PFSK-1 (cell line): Measurements from ENCODE around the gene DIP2B.

Source experiments
- FOXP2 ChIP-seq: optimal IDR thresholded peaks from 2 replicates; pipeline ENCODE3; 2011; ENCODE audit warnings: borderline replicate concordance, control low read depth, inconsistent platforms; ENCODE audit not compliant: insufficient read depth; ENCODE audit errors: extremely low read length, extremely low read depth
- POLR2AphosphoS5 ChIP-seq: IDR thresholded peaks from 2 replicates; pipeline ENCODE4 v1.6.1; 2012; ENCODE audit warnings: low read depth, mild to moderate bottlenecking, control low read depth, low read length, moderate library complexity
- SIN3A ChIP-seq: IDR thresholded peaks from 2 replicates; pipeline ENCODE4 v1.6.1; 2012; ENCODE audit warnings: mild to moderate bottlenecking, low read length, moderate library complexity, borderline replicate concordance; ENCODE audit not compliant: insufficient read depth
- TAF1 ChIP-seq: IDR thresholded peaks from 2 replicates; pipeline ENCODE4 v1.6.1; 2012; ENCODE audit warnings: low read length, control low read depth, borderline replicate concordance; ENCODE audit not compliant: insufficient read depth
- TF ChIP-seq, protein P1 (sequence below), 2 experiments: IDR thresholded peaks; 2 replicates each; pipeline versions ENCODE4 v1.6.1 to v1.8.0; 2011 to 2012; ENCODE audit warnings: low read depth in 2 of 2, low read length in 2 of 2, control low read depth in 1 of 2, inconsistent platforms in 1 of 2, mild to moderate bottlenecking in 1 of 2, moderate library complexity in 1 of 2; ENCODE audit not compliant: insufficient read depth in 1 of 2

DIP2B gene

DNA sequence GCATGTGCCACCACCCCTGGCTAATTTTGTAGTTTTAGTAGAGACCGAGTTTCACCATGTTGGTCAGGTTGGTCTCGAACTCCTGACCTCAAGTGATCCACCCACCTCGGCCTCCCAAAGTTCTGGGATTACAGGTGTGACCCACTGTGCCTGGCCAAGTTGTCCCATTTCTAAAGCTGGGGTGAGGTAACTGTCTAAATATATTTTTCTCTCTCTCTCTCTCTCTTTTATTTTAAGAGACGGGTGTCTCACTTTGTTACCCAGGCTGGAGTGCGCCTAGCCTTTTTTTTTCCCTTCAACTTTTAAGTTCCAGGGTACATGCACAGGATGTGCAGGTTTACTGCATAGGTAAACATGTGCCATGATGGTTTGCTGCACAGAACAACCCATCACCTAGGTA, 267.7 kb downstream of the DIP2B start:
- TF ChIP-seq FOXP2: no peak
- no peak for TF ChIP-seq SIN3A
- TF ChIP-seq, protein P1, sequence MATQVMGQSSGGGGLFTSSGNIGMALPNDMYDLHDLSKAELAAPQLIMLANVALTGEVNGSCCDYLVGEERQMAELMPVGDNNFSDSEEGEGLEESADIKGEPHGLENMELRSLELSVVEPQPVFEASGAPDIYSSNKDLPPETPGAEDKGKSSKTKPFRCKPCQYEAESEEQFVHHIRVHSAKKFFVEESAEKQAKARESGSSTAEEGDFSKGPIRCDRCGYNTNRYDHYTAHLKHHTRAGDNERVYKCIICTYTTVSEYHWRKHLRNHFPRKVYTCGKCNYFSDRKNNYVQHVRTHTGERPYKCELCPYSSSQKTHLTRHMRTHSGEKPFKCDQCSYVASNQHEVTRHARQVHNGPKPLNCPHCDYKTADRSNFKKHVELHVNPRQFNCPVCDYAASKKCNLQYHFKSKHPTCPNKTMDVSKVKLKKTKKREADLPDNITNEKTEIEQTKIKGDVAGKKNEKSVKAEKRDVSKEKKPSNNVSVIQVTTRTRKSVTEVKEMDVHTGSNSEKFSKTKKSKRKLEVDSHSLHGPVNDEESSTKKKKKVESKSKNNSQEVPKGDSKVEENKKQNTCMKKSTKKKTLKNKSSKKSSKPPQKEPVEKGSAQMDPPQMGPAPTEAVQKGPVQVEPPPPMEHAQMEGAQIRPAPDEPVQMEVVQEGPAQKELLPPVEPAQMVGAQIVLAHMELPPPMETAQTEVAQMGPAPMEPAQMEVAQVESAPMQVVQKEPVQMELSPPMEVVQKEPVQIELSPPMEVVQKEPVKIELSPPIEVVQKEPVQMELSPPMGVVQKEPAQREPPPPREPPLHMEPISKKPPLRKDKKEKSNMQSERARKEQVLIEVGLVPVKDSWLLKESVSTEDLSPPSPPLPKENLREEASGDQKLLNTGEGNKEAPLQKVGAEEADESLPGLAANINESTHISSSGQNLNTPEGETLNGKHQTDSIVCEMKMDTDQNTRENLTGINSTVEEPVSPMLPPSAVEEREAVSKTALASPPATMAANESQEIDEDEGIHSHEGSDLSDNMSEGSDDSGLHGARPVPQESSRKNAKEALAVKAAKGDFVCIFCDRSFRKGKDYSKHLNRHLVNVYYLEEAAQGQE (IDR thresholded peaks at IDR 0.05; ENCODE audit: insufficient read depth in 1 of 2, low read depth in 2 of 2, low read length in 2 of 2): no peak
- TF ChIP-seq POLR2AphosphoS5: no peak
- no peak for TF ChIP-seq TAF1

DNA sequence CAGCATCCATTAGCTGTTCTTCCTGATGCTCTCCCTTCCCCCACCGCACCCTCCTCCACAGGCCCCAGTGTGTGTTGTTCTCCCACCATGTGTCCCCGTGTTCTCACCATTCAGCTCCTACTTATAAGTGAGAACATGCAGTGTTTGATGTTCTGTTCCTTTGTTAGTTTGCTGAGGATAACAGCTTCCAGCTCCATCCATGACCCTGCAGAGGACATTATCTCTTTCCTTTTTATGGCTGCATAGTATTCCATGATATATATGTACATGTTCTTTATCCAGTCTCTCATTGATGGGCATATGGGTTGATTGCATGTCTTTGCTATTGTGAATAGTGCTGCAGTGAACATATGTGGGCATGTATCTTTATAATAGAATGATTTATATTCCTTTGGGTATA, 268.1 kb downstream of the DIP2B start:
- TF ChIP-seq SIN3A (no peak), FOXP2 (no peak), POLR2AphosphoS5 (no peak), TAF1 (no peak)
- TF ChIP-seq, protein P1 (IDR thresholded peaks at IDR 0.05; ENCODE audit: insufficient read depth in 1 of 2, low read depth in 2 of 2, low read length in 2 of 2): no peak

DNA sequence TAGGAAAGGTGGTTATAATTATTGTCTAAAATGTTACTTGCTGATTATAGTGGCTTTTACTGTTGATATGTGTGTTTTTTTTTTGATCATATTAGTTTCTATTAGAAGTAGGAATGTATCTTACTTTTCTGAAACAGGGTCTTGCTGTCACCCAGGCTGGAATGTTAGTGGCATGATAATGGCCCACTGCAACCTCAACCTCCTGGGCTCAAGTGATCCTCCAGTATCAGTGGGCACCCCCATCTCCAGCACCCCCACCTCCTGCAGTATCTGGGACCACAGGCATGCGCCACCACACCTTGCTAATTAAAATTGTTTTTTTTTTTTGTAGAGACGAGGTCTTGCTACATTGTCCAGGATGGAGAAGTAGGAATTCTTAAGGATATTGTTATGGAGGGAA, 270.5 kb downstream of the DIP2B start:
- TF ChIP-seq, protein P1 (IDR thresholded peaks at IDR 0.05; ENCODE audit: insufficient read depth in 1 of 2, low read depth in 2 of 2, low read length in 2 of 2): no peak
- TF ChIP-seq FOXP2 (no peak), POLR2AphosphoS5 (no peak), SIN3A (no peak), TAF1 (no peak)

DNA sequence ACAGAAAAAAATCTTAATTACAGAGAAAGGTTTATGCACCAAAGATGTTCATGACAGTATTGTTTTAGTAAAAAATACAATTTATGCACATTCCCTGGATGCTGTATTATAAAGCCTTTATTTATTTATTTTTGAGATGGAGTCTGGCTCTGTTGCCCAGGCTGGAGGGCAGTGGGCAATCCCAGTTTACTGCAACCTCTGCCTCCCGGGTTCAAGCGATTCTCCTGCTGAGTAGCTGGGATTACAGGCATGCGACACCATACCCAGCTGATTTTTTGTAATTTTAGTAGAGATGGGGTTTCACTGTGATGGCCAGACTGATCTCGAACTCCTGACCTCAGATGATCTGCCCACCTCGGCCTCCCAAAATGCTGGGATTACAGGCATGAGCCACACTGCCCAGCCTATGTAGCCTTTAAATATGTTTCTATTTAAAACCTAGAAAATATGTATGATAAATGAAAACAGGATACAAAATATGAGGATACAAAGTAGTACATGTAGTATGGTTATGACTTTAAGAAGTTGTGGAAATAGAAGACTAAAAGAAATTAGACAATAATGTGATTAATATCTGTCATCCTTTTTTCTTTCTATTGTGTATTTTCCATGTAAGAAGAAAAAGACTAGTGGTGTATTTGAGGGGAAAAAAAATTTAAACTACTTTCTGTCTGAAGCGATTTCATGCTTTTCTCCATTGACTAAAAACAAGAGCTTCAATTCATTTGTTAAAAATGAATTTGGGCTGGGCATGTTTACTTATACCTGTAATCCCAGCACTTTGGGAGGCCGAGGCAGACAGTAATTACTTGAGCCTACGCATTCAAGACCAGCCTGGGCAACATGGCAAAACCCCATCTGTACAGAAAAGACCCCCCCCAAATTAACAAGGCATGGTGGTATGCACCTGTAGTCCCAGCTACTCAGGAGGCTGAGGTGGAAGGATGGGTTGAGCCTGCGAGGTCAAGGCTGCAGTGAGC, 272.3 kb downstream of the DIP2B start:
- no peak for TF ChIP-seq SIN3A
- TF ChIP-seq FOXP2: no peak
- TF ChIP-seq, protein P1 (IDR thresholded peaks at IDR 0.05; ENCODE audit: insufficient read depth in 1 of 2, low read depth in 2 of 2, low read length in 2 of 2): no peak
- no peak for TF ChIP-seq POLR2AphosphoS5
